GM21423 (cell line): ENCODE data around the gene ADAM22.

Experiments
- ATAC-seq: cut with Tn5 transposase; IDR thresholded peaks from one replicate; pipeline ENCODE4 v1.9.1; 2021; ENCODE audit warnings: mild to moderate bottlenecking, moderate library complexity; ENCODE audit not compliant: unreplicated experiment

Gene ADAM22

GRCh38 chr7:88034083-88034695 lies 100.1 kb downstream of the ADAM22 start:
- ATAC-seq: no peak

- no peak for ATAC-seq
Observed at GRCh38 chr7:88037050-88037449, 103.0 kb downstream of the ADAM22 start.

DNA sequence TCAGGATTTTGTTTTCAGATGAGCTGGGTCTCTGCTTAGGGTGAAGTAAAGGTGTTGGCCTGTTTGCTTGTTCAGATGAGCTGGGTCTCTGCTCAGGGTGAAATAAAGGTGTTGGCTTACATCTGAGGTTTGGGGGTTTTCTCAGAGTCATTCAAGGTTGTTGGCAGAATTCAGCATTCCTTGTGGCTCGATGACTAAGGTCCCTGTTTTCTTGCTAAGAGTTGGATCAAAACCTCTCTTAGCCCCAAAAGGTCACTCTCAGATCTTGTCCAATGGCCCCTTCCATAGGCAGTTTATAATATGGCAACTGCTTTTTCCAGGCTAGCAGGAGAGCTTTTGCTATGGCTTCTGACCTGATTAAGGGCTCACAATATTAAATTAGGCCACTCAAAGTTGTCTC lies 106.6 kb downstream of the ADAM22 start:
- ATAC-seq: no peak

DNA sequence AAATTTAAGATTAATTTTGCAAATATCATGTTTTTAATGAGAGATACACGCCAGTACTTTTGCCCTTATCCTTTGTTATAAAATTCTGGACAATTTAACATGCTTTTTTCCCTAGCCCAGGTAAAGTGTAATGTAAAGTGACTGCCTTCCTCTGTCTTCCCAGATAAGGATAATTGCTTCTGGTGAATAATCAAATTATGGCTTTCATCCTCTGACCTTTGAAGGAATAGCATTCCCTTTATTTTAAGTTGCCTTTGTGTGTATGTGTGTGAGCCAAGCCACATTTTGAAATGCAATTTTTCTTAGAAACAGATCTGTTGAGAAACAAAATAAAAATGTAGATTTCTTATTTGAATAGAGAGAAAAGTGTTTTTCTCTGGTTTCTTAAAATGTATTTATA lies 107.5 kb downstream of the ADAM22 start:
- no peak for ATAC-seq

DNA sequence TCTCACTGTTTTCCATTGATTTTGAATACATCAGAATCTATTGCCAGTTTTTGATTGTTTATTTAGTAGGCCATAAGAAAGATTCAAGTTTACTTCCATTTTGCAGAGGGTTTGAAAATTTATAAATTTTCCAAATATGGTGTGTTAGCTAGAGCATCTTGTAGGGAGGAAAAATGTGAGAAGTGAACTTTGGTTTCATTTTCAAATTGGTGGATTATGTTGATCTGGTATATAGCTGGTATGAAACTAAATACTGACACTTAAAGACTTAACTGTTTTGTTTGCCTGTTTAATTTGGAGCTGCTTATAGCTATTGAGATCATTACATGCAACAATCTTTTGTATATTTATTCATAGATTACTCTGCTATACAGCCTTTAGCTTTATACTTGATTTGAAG lies 108.1 kb downstream of the ADAM22 start:
- ATAC-seq: no peak

DNA sequence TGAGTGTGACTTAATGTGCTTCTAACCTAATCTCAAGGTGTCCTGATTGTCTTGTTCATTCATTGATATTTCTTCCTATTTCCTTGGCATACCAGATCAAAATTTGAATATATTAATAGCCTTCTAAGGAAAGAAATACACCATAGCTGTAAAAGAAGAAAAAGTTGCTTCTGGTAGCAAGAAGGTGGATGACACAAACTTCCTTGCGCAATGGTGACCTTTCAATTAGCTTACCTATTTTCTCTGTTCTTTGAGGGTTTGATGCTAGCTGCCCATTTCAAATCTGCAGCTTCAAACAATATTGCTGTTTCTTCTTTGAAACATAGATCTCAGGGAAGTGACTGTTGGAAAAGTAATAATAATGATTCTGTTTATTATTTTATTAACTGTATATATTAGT lies 108.8 kb downstream of the ADAM22 start:
- no peak for ATAC-seq

DNA sequence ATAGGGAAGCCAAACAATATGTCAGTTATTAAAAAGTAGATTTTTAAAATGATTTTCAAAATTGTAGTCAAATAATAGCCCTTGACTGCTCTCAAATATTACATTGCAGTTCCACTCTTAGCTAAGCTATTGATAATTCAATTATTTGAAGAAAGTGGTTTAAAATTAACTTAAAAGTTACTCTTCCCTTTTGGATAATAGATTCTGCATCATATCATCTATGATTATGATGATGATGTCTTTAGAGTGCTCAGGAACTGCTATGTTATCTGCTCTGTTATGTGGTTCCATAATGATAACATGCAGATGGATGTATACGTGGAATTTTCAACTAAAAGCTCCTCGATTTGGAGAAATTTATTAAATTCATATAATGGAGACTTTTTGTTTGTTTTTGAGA lies 110.0 kb downstream of the ADAM22 start:
- no peak for ATAC-seq

DNA sequence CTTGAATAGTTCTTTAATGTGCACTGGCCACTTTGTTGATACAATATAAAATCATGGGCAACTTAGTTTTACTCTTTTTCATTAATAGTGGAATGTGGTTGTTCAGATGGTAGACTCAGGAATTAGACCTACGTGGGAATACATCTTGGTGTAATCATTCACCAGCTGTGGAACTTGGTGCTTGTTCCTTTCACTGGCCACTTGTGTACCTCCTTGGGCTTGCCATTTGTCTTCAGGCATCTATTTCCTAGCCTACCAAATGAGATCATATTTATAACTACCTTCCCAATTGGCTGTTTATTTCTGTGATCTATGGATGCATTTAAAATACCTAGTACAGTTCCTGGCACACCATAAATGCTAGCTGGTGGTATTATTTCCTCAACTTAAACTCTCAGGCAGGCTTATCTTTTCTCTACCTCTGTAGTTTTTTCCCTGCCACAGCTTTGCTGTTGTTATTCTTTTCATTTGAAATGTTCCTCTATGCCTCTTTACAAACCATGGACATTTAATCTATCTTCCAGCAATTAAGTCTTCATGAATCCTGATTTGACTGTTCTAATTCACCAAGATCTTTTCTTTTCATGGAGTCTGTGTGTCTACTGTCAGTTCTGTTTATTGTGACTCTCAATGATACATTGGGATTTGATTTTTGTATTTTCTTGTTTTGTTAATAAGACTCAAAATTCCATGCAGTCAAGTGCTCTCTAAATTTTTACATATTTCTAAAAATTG lies 113.0 kb downstream of the ADAM22 start:
- ATAC-seq: no peak

GRCh38 chr7:88057655-88058054 lies 123.6 kb downstream of the ADAM22 start:
- no peak for ATAC-seq

DNA sequence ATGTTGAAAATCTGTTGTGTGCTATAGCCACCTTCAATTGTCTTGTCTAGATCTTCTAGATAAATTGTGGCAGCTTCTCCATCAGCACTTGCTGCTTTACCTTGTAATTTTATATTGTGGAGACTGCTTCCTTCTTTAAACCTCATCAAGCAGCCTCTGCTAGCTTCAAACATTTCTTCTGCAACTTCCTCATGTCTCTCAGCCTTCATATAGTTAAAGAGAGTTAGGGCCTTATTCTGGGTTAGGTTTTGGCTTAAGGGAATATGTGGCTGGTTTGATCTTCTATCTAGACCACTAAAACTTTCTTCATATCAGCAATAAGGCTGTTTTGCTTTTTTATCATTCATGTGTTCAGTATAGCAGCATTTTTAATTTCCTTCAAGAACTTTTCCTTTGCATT lies 128.2 kb downstream of the ADAM22 start:
- no peak for ATAC-seq

GRCh38 chr7:88069093-88069492 lies 135.0 kb downstream of the ADAM22 start:
- ATAC-seq: no peak

- peak; percentile 90 for ATAC-seq
Observed at GRCh38 chr7:88071994-88072714, 138.1 kb downstream of the ADAM22 start.

GRCh38 chr7:88072715-88073055 lies 138.6 kb downstream of the ADAM22 start:
- ATAC-seq: no peak

- ATAC-seq: no peak
Observed at GRCh38 chr7:88073626-88074025, 139.6 kb downstream of the ADAM22 start.

DNA sequence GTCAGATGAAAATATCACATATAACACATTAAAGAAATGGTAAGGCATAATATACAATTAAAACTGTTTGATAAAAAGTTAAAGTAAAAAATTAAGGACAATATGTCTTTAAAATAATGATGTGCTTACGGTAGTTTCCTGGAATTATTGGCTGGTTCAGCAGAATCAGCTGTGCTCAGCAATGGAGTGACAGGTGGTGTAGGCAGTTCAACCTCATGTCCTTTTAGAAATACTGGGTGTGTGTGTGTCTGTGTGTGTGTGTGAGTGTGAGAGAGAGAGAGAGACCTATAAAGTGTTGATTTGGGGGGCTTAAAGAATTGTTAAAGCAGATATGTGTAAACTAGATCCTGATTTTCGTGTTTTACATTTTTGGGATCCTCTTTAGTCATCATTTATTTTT lies 141.2 kb downstream of the ADAM22 start:
- ATAC-seq: no peak

DNA sequence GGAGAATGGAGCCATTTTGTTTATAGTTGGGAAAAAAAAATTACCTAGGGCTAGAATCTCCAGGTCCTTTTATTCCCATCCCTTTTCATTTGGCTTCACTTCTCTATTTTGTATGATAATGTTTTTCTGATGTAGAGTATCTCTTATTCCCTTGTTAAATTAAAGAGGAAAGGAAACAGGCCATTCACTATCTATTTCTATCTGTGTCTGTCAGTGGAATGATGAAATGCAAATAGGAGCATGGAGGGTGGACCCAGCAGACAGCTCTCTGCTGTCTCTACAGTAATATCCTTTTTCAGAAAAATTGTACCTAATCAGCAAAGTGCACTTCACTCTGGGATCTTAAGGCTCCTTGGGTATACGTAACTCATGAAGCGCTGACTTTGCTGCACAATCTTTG lies 149.8 kb downstream of the ADAM22 start:
- ATAC-seq: no peak

DNA sequence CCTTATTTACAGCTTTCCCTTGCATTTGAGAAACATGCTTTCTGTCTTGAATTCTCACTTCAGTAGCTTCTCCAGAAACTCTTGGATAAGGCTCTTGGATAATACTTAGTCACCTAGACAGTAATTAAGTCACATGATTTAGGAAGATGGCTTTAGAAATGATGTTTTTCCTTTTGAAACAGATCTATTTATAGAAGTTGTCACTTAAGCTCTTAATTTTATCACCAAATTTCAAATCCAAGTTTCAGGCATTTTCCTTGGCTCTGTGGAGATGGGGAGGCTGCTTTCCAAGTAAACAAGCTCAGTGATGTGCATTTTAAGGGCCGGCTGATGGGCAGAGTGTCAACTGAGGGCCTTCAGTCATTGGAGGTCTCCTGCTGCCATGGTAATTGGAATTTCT lies 155.5 kb downstream of the ADAM22 start:
- no peak for ATAC-seq

- no peak for ATAC-seq
Observed at GRCh38 chr7:88090240-88090639, 156.2 kb downstream of the ADAM22 start.

DNA sequence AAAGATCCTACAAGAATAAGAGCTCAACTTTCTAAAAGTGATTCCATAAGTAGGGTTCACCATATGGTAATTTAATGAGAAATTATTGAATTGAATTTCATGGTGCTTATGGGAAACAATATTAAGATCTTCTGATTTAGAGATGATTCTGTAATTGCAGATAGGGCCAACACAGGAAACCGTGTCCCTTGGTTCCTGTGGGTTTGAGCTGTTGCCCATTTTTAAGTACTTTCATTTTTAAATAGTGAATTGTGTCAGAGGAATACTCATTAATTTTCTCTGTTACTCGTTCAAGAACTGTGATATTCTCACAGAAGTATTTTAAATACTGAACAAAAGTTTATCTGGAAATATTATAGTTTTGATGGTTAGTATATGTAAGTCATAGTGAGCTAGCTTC lies 156.6 kb downstream of the ADAM22 start:
- ATAC-seq: peak; percentile 76

DNA sequence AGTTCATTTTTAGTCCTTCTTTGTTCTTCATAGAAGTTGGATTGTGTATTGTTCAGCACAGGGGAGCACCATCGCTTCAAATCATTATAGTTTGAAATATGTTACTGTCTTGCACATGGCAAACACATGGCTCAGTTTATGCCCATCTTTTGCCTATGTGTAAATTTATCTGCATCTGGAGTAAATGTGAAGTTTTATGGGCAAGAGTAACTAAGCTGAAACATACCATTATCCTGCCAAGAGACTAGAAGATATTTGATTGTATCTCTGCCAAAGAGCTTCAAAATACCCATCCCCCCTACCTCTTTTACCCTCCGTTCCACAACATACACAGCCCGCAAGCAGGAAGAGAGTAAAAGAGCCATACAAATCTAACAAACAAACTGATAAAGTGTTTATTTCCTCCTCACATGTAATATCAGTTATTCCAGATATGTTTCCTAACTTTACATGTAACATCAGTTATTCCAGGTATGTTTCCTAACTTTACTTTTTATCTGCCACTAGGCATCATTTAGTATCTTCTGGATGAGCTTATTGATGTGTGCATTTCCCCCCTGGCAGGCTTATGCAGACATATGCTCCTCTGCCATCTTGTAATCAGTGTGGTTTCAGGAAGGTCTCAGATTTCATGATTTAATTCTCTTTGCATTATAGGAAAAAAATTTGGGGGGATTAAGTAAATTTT lies 158.1 kb downstream of the ADAM22 start:
- no peak for ATAC-seq

DNA sequence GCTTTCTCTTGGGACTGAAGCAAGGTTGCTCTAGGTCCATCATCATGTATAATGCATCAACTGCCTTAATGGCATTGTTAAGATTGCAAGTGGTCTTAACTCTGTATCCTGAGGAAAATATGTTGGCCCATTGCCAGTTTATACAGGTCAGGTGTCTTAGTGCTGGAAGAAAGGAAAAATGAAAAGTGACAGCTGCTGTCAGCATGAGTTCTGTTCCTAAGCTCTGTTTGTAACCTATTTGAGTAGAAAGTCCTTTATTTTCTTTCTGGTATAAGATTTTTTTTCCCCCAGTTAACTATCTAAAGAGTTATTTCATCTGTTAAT lies 158.6 kb downstream of the ADAM22 start:
- no peak for ATAC-seq

GRCh38 chr7:88101769-88102168 lies 167.7 kb downstream of the ADAM22 start:
- ATAC-seq: peak; percentile 59
